HEK293T (cell line): ENCODE measurements around the gene PPIE.

ENCODE experiments used
- BHLHE40 ChIP-seq: fragments of 450-650 bp; IDR thresholded peaks from 2 replicates; pipeline ENCODE4 v1.6.1; 2016; ENCODE audit warnings: mild to moderate bottlenecking, moderate library complexity, borderline replicate concordance
- CTBP1 ChIP-seq: fragments of 450-650 bp; IDR thresholded peaks from 2 replicates; pipeline ENCODE4 v1.6.1; 2016; ENCODE audit warnings: borderline replicate concordance
- ELF4 ChIP-seq: fragments of 450-650 bp; IDR thresholded peaks from 2 replicates; pipeline ENCODE4 v1.6.1; 2017; ENCODE audit warnings: antibody characterized with exemption
- FOXA1 ChIP-seq: fragments of 450-650 bp; IDR thresholded peaks from 2 replicates; pipeline ENCODE4 v1.6.1; 2016; ENCODE audit warnings: mild to moderate bottlenecking
- FOXK2 ChIP-seq: fragments of 450-650 bp; IDR thresholded peaks from 2 replicates; pipeline ENCODE4 v1.6.1; 2016; ENCODE audit warnings: mild to moderate bottlenecking
- FOXM1 ChIP-seq: fragments of 450-650 bp; IDR thresholded peaks from 2 replicates; pipeline ENCODE4 v1.6.1; 2017; ENCODE audit warnings: mild to moderate bottlenecking, borderline replicate concordance
- LEF1 ChIP-seq: fragments of 450-650 bp; IDR thresholded peaks from 2 replicates; pipeline ENCODE4 v1.6.1; 2017; ENCODE audit warnings: mild to moderate bottlenecking, borderline replicate concordance
- NFRKB ChIP-seq: fragments of 450-650 bp; IDR thresholded peaks from 2 replicates; pipeline ENCODE4 v1.6.1; 2016; ENCODE audit warnings: mild to moderate bottlenecking, moderate library complexity
- SP1 ChIP-seq: fragments of 450-650 bp; IDR thresholded peaks from 2 replicates; pipeline ENCODE4 v1.6.1; 2017
- TARDBP ChIP-seq: fragments of 450-650 bp; IDR thresholded peaks from 2 replicates; pipeline ENCODE4 v1.6.1; 2016
- ZNF384 ChIP-seq: fragments of 450-650 bp; IDR thresholded peaks from 2 replicates; pipeline ENCODE4 v1.6.1; 2016
- TF ChIP-seq, protein P1 (sequence below): fragments of 450-650 bp; IDR thresholded peaks from 2 replicates; pipeline ENCODE4 v1.6.1; 2016

DNA sequence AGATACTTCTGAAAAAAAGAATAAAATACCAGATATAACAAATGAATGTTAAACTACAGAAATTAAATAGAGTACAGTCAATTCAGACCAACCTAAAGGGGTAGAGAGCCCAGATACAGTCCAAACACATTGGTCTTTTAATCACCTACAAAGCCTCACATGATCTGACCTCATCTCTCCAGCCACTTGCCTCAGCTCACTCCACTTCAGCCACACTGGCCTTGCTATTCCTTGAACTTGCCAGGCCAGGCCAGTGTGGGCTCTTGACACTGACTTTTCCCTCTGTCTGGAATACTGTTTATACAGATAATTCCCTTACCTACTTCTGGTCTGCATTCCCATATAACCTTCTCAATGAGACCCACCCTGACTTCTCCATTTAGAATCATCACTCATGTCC lies 17.0 kb upstream of the PPIE start:
- TF ChIP-seq LEF1 (no peak), TARDBP (no peak), ELF4 (no peak), SP1 (no peak), ZNF384 (no peak), BHLHE40 (no peak), FOXM1 (no peak), FOXA1 (no peak), FOXK2 (no peak), NFRKB (no peak), CTBP1 (no peak)
- TF ChIP-seq, protein P1, sequence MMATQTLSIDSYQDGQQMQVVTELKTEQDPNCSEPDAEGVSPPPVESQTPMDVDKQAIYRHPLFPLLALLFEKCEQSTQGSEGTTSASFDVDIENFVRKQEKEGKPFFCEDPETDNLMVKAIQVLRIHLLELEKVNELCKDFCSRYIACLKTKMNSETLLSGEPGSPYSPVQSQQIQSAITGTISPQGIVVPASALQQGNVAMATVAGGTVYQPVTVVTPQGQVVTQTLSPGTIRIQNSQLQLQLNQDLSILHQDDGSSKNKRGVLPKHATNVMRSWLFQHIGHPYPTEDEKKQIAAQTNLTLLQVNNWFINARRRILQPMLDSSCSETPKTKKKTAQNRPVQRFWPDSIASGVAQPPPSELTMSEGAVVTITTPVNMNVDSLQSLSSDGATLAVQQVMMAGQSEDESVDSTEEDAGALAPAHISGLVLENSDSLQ = no peak
